Measurements from ENCODE around the gene CAP1. TPM values are rescaled to one million over a fixed set of nuclear protein-coding genes. Genes with fewer than 3 reads are reported as not detected.

CAP1 gene
- total and polyA plus RNA-seq, 2 of the 13 experiments (the other 11 are each of a cell fraction or from before 2014, with no cell fraction given): 174 to 195 TPM

- in situ Hi-C loops (cut with HindIII; ENCODE audit: extremely low pct_ligation_motif_present, low pct_unique_long_range_greater_than_20kb): no loop called here
- intact Hi-C loops (cut with micrococcal nuclease; ENCODE audit: unreplicated experiment): no loop called here
- Histone ChIP-seq H3K36me3 (replicated peaks in 1 of 2; ENCODE audit: control insufficient read depth in 1 of 2, insufficient read depth in 2 of 2, low read length in 2 of 2) (peaks cover 12 to 59% of the 10 kb centered on the region in 2 experiments), H3K4me3 (replicated peaks in 1 of 3; ENCODE audit: insufficient read depth in 1 of 3, low read depth in 2 of 3, low read length in 3 of 3) (no peak overlapping the region), H3K4me1 (ENCODE audit: insufficient read depth, low read length) (no peaks in the 10 kb centered on the region), H4K20me1 (ENCODE audit: insufficient read depth, low read length) (no peaks in the 10 kb centered on the region), H3K27ac (ENCODE audit: extremely low read length, insufficient read depth, low read length) (no peak overlapping the region), H3K79me2 (ENCODE audit: insufficient read depth, low read length) (no peaks in the 10 kb centered on the region), H2AFZ (ENCODE audit: low read length) (no peak overlapping the region), H3K9ac (ENCODE audit: insufficient read depth, low read depth, low read length) (no peak overlapping the region), H3K4me2 (ENCODE audit: low read depth, low read length) (no peak overlapping the region), H3K9me3 (ENCODE audit: low read length) (no peaks in the 10 kb centered on the region), H3K27me3 (ENCODE audit: control insufficient read depth in 1 of 2, insufficient read depth in 2 of 2, low read length in 2 of 2) (no peaks in the 10 kb centered on the region)
- ATAC-seq (no peak), FAIRE-seq (no peak), DNase-seq (ENCODE audit: low spot score) (no peak)
- TF ChIP-seq PCBP2 (optimal IDR thresholded peaks at IDR 0.05; ENCODE audit: low read depth, low read length, poor library complexity, severe bottlenecking): no peak
- TF ChIP-seq ZNF782 (CRISPR knock-in tag; IDR thresholded peaks at IDR 0.05; ENCODE audit: borderline replicate concordance): no peak
- no peak for TF ChIP-seq ZNF264 (CRISPR knock-in tag; IDR thresholded peaks at IDR 0.05)
- TF ChIP-seq SOX6 (IDR thresholded peaks at IDR 0.05): no peak
- TF ChIP-seq SOX6 (CRISPR knock-in tag; IDR thresholded peaks at IDR 0.05): no peak
- no peak for TF ChIP-seq FOXO1 (CRISPR knock-in tag; IDR thresholded peaks at IDR 0.05)
- no peak for TF ChIP-seq TP53 (CRISPR knock-in tag; conservative IDR thresholded peaks at IDR 0.05)
- no peak for TF ChIP-seq ZNF879 (CRISPR knock-in tag; IDR thresholded peaks at IDR 0.05)
- TF ChIP-seq ZNF691 (CRISPR knock-in tag; IDR thresholded peaks at IDR 0.05; ENCODE audit: borderline replicate concordance, low read depth): no peak
- TF ChIP-seq ZNF337 (CRISPR knock-in tag; IDR thresholded peaks at IDR 0.05; ENCODE audit: borderline replicate concordance, low read depth): no peak
- TF ChIP-seq AGO2 (optimal IDR thresholded peaks at IDR 0.05; ENCODE audit: low read depth, low read length): no peak
- no peak for TF ChIP-seq DDIT3 (CRISPR knock-in tag; IDR thresholded peaks at IDR 0.05)
- POLR2A ChIA-PET: no interaction called here
- CTCF ChIA-PET (ENCODE audit: low intra/inter-chr PET ratio, low total read pairs): no interaction called here
- no TSS peak for BruUV-seq (replicated peaks)
- 97% methylated on average over 6 of the region's 6 CpGs for WGBS (ENCODE audit: low lambda C conversion rate)
Measured at GRCh38 chr1:40079774-40080400, 39.4 kb downstream of the CAP1 start.
